ENCODE results near the gene PNPLA5. TPM values are rescaled to one million over a fixed set of nuclear protein-coding genes. Genes with fewer than 3 reads are reported as not detected.

Gene PNPLA5
- polyA plus RNA-seq, 4 donors, result not detected

DNA sequence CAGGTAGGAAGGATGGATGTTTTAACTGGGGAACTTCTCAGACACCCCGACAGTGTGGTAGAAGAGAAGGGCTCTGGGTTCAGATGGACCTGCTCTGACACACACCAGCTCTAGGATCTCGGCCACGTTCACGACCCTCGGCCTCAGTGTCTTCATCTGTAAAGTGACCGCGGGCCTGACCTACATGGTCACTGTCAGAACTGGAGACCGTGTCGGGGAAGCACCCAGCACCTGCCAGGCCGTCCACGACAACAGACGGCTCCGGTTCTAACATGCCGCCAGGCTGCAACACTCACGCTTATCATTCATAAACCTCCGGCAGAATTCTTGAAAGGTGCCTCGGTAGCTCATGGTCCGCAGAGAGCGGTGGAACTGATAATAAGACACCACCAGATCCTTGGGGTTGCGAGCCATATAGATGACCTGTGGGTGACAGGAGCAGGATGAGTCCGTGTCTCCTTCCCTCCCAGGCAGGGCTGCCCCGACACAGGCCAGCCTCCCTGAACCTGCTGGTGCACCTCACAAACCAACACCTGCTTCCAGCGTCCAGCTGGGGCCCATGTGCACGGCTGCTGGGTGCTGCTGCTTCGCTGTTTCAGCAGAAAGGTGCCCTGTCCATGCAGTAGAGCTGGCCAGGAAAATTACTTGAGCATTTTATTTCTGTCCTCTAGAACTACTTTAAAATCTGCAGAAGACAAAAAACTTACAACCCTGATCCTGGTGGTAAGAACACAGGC lies 53.1 kb downstream of the PNPLA5 start:
- Histone ChIP-seq H3K27ac (ENCODE audit: low read depth in 1 of 3, low read length in 2 of 3) (no peak overlapping the region), H3K27me3 (ENCODE audit: control insufficient read depth in 3 of 3, insufficient read depth in 3 of 3, low read length in 3 of 3) (no peaks in the 10 kb centered on the region), H3K9me3 (ENCODE audit: control insufficient read depth in 2 of 2, insufficient read depth in 1 of 2, low read depth in 1 of 2, low read length in 1 of 2) (no peaks in the 10 kb centered on the region), H3K4me3 (ENCODE audit: low read depth in 1 of 3, low read length in 3 of 3) (no peak overlapping the region), H3K4me1 (ENCODE audit: control insufficient read depth in 3 of 3, insufficient read depth in 2 of 3, low read depth in 1 of 3, low read length in 2 of 3) (no peaks in the 10 kb centered on the region), H3K36me3 (ENCODE audit: control insufficient read depth in 3 of 3, insufficient read depth in 2 of 3, low read depth in 1 of 3, low read length in 3 of 3) (peaks cover 0 to 9% (median 0%) of the 10 kb centered on the region in 3 donors)
- FAIRE-seq (no peak), DNase-seq (no peak)
- 92 to 93% (median 93%) methylated on average over 25 of the region's 25 CpGs for WGBS, 3 donors

DNA sequence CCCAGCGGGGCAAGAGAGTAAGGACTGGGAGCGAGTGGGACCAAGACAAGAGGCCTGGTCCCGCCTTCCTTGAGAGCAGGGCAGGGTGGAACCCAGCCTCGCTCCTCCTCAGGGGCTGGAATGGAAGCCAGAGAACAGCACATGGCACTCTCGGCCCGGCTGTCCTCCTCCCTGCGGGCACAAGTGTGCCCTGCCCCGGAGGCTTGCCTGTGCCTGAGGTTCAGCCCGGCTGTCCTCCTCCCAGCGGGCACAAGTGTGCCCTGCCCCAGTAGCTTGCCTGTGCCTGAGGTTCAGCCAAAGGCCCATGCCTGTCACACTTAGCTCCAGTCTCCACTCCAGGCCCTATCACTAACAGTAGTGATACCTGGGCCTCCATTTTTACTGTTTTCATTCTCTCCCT lies 53.7 kb downstream of the PNPLA5 start:
- Histone ChIP-seq H3K36me3 (ENCODE audit: control insufficient read depth in 3 of 3, insufficient read depth in 2 of 3, low read depth in 1 of 3, low read length in 3 of 3) (peaks cover 0 to 9% (median 0%) of the 10 kb centered on the region in 3 donors), H3K27me3 (ENCODE audit: control insufficient read depth in 3 of 3, insufficient read depth in 3 of 3, low read length in 3 of 3) (no peaks in the 10 kb centered on the region), H3K4me3 (ENCODE audit: low read depth in 1 of 3, low read length in 3 of 3) (no peak overlapping the region), H3K27ac (ENCODE audit: low read depth in 1 of 3, low read length in 2 of 3) (no peak overlapping the region), H3K4me1 (ENCODE audit: control insufficient read depth in 3 of 3, insufficient read depth in 2 of 3, low read depth in 1 of 3, low read length in 2 of 3) (no peaks in the 10 kb centered on the region), H3K9me3 (ENCODE audit: control insufficient read depth in 2 of 2, insufficient read depth in 1 of 2, low read depth in 1 of 2, low read length in 1 of 2) (no peaks in the 10 kb centered on the region)
- WGBS, 3 donors, result 87 to 93% (median 91%) methylated on average over 9 to 10 of the region's 10 CpGs
- no peak for FAIRE-seq
- DNase-seq, result no peak

DNA sequence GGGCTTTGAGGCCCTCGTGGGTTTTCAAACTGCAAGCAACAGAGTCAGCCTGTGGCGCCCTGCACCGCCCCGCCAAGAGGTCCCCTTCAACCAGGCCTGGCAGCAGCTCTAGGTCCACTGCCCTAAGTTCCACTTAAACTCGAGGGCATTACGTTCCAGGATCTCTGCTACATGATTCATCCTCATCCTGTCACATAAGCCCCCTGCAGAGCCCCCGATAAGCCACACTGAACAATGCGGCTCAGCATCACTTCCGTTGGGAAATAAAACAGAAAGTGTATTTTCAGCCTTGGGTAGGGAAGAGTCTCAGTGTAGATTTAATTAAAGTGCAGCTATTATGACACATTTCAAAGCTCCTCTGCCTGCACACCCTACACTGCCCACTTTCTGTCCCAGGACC lies 54.1 kb downstream of the PNPLA5 start:
- no peak for DNase-seq
- H3K27me3 ChIP-seq (ENCODE audit: control insufficient read depth in 3 of 3, insufficient read depth in 3 of 3, low read length in 3 of 3), result no peaks in the 10 kb centered on the region
- WGBS, 3 donors, result 78 to 85% (median 81%) methylated on average over 9 of the region's 9 CpGs
- FAIRE-seq, result no peak
- H3K4me3 ChIP-seq (ENCODE audit: low read depth in 1 of 3, low read length in 3 of 3), result no peak overlapping the region
- H3K27ac ChIP-seq (ENCODE audit: low read depth in 1 of 3, low read length in 2 of 3), result no peak overlapping the region
- H3K4me1 ChIP-seq (ENCODE audit: control insufficient read depth in 3 of 3, insufficient read depth in 2 of 3, low read depth in 1 of 3, low read length in 2 of 3), result no peaks in the 10 kb centered on the region
- H3K36me3 ChIP-seq (ENCODE audit: control insufficient read depth in 3 of 3, insufficient read depth in 2 of 3, low read depth in 1 of 3, low read length in 3 of 3), result peaks cover 0 to 9% (median 0%) of the 10 kb centered on the region in 3 donors
- no peaks in the 10 kb centered on the region for H3K9me3 ChIP-seq (ENCODE audit: control insufficient read depth in 2 of 2, insufficient read depth in 1 of 2, low read depth in 1 of 2, low read length in 1 of 2)

DNA sequence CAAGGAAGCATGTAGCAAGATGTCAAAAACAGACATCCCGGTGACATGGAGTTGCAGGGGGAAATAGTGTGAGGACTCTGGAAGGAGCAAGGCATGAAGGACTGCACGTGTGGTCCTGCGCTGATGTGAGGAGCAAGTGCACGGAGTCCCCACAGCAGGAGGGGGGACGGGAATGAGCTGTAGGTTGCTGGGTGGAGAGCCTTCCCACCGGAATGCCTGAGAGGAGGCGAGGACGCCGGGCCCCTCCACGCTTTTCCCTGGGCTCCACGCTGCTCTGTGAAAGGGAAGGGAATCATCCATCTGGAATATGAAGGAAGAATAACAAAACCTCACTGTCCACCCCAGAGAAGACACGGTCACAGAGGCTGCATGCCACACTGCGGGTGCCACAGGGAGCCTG lies 56.1 kb downstream of the PNPLA5 start:
- no peak for FAIRE-seq
- Histone ChIP-seq H3K27ac (ENCODE audit: low read depth in 1 of 3, low read length in 2 of 3) (no peak overlapping the region), H3K36me3 (ENCODE audit: control insufficient read depth in 3 of 3, insufficient read depth in 2 of 3, low read depth in 1 of 3, low read length in 3 of 3) (peaks cover 0 to 11% (median 0%) of the 10 kb centered on the region in 3 donors), H3K9me3 (ENCODE audit: control insufficient read depth in 2 of 2, insufficient read depth in 1 of 2, low read depth in 1 of 2, low read length in 1 of 2) (no peaks in the 10 kb centered on the region), H3K4me1 (ENCODE audit: control insufficient read depth in 3 of 3, insufficient read depth in 2 of 3, low read depth in 1 of 3, low read length in 2 of 3) (no peaks in the 10 kb centered on the region), H3K27me3 (ENCODE audit: control insufficient read depth in 3 of 3, insufficient read depth in 3 of 3, low read length in 3 of 3) (no peaks in the 10 kb centered on the region), H3K4me3 (ENCODE audit: low read depth in 1 of 3, low read length in 3 of 3) (no peak overlapping the region)
- no peak for DNase-seq
- 87 to 96% (median 89%) methylated on average over 13 of the region's 13 CpGs for WGBS, 3 donors

DNA sequence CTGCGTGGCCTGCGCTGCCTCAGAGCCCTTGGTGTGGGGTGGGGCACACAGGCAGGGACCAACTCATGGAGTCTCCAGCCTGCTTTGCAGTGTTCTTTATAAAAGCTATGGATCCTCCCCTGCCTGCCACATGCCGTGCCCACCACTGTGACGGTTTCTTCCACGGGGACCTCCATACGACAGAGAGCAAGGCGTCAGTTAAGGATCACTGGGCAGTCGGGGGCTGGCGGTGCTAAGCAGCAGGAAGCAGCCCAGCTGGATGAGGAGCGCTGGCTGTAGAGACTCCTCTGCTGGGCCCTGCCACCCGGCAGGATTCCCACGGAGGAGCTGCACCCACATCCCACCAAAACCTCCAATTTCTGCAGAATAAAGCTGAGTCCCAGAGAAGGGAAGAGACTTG lies 56.6 kb downstream of the PNPLA5 start:
- no peak overlapping the region for H3K4me3 ChIP-seq (ENCODE audit: low read depth in 1 of 3, low read length in 3 of 3)
- WGBS, 3 donors, result 65 to 95% (median 89%) methylated on average over 12 of the region's 12 CpGs
- peaks cover 0 to 11% (median 0%) of the 10 kb centered on the region in 3 donors for H3K36me3 ChIP-seq (ENCODE audit: control insufficient read depth in 3 of 3, insufficient read depth in 2 of 3, low read depth in 1 of 3, low read length in 3 of 3)
- H3K27me3 ChIP-seq (ENCODE audit: control insufficient read depth in 3 of 3, insufficient read depth in 3 of 3, low read length in 3 of 3), result no peaks in the 10 kb centered on the region
- H3K9me3 ChIP-seq (ENCODE audit: control insufficient read depth in 2 of 2, insufficient read depth in 1 of 2, low read depth in 1 of 2, low read length in 1 of 2), result no peaks in the 10 kb centered on the region
- H3K4me1 ChIP-seq (ENCODE audit: control insufficient read depth in 3 of 3, insufficient read depth in 2 of 3, low read depth in 1 of 3, low read length in 2 of 3), result no peaks in the 10 kb centered on the region
- no peak for DNase-seq
- FAIRE-seq, result no peak
- no peak overlapping the region for H3K27ac ChIP-seq (ENCODE audit: low read depth in 1 of 3, low read length in 2 of 3)

DNA sequence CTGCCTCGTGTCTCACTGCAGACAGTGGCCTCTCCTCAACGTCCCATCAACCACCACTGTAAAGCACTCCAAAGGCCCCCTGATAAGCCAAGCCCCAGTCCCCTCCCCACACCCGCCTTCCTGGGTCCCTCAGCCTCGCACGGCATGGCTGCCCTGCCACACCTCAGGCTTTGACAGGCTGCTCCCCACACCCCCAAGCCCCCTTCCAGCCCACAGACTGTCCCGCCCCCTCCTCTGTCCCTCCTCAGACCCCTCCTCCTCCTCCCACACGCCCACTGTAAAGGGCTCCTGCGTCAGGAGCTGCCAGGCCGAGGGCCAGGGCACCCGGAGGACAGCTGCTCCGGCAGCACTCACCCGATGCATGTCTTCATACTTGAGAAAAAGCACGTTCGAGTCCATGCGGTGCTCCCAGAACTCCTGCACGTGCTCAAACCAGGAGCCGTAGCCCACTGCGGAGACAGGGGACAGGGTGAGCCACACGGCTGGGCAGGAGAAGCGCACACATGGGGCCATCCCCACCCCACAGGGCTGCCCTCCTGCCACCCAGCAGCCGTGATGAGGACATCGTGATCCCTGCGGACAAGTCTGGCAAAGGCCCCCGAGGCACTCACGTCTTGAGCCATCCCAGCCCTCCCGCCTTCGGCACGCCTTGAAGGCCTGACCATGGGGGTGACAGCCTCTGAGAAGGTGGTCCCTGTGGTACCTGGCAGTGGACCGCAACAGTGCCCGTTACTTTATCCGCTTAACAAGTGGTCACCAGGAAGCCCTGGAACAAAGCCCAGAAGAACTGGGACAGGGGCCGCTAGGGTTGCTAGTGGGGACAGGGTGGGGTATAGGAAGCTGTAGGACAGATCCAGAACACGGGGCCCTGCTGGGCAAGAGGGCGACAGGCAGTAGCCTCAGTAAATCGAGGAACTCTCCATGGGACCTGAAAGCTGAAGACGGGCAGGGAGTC lies 58.2 kb downstream of the PNPLA5 start:
- no peak overlapping the region for H3K4me3 ChIP-seq (ENCODE audit: low read depth in 1 of 3, low read length in 3 of 3)
- H3K27ac ChIP-seq (ENCODE audit: low read depth in 1 of 3, low read length in 2 of 3), result no peak overlapping the region
- 83 to 89% (median 86%) methylated on average over 35 to 36 of the region's 36 CpGs for WGBS, 3 donors
- no peaks in the 10 kb centered on the region for H3K9me3 ChIP-seq (ENCODE audit: control insufficient read depth in 2 of 2, insufficient read depth in 1 of 2, low read depth in 1 of 2, low read length in 1 of 2)
- FAIRE-seq (no peak), DNase-seq (no peak)
- no peaks in the 10 kb centered on the region for H3K27me3 ChIP-seq (ENCODE audit: control insufficient read depth in 3 of 3, insufficient read depth in 3 of 3, low read length in 3 of 3)
- no peaks in the 10 kb centered on the region for H3K4me1 ChIP-seq (ENCODE audit: control insufficient read depth in 3 of 3, insufficient read depth in 2 of 3, low read depth in 1 of 3, low read length in 2 of 3)
- H3K36me3 ChIP-seq (ENCODE audit: control insufficient read depth in 3 of 3, insufficient read depth in 2 of 3, low read depth in 1 of 3, low read length in 3 of 3), result peaks cover 0 to 8% (median 0%) of the 10 kb centered on the region in 3 donors

DNA sequence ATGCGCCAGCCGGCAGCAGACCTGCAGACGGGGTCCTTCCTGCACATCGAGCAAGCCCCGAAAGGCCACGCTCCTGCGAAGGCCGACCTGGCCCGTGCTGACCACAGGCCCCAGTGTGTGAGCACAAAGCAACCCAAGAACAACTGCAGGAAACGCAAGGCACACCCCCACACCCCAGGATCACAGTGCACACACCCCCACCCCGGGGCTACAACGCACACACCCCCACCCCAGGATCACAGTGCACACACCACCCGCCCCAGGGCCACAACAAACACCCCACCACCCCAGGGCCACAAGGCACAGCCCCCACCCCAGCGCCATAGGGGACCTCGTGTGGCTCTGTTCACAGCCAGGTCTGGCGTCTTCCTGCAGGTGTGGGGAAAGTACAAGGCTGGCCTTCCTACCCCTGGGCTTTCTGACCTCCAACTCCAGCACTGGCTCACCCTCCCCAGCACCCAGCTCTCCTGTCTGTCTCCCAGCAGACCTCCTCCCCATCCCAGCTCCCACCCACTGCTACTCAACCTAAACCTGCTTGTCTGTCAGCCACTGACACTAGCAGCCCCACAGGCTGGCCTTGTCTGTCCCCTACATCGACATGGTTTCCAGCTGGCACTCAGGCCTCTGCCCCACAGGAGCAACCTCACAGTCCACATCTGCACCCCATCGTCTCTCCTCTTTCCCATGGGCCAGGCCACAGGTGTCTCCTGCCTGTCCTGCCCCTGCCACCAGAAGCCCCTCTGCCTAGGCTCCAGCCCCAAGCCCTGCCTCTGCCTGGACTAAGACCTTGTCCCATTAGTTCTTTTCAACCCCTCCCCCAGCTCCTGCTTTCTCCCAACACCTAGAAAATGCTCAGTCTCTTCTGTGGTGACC lies 59.2 kb downstream of the PNPLA5 start:
- DNase-seq, result no peak
- H3K36me3 ChIP-seq (ENCODE audit: control insufficient read depth in 3 of 3, insufficient read depth in 2 of 3, low read depth in 1 of 3, low read length in 3 of 3), result peaks cover 0 to 5% (median 0%) of the 10 kb centered on the region in 3 donors
- H3K27me3 ChIP-seq (ENCODE audit: control insufficient read depth in 3 of 3, insufficient read depth in 3 of 3, low read length in 3 of 3), result no peaks in the 10 kb centered on the region
- no peak overlapping the region for H3K4me3 ChIP-seq (ENCODE audit: low read depth in 1 of 3, low read length in 3 of 3)
- H3K4me1 ChIP-seq (ENCODE audit: control insufficient read depth in 3 of 3, insufficient read depth in 2 of 3, low read depth in 1 of 3, low read length in 2 of 3), result no peaks in the 10 kb centered on the region
- H3K27ac ChIP-seq (ENCODE audit: low read depth in 1 of 3, low read length in 2 of 3), result no peak overlapping the region
- 80 to 92% (median 87%) methylated on average over 15 to 18 of the region's 18 CpGs for WGBS, 3 donors
- no peak for FAIRE-seq
- H3K9me3 ChIP-seq (ENCODE audit: control insufficient read depth in 2 of 2, insufficient read depth in 1 of 2, low read depth in 1 of 2, low read length in 1 of 2), result no peaks in the 10 kb centered on the region

Measured in small intestine (tissue), 7 donors.